ENCODE measurements around the gene PTPN18.
A peak's percentile ranks its signal among the peaks of the same experiment; 100 is the strongest.
"Not testable (repeated sequence)": the region's sequence is repeated elsewhere in the genome, so short reads cannot be mapped to it uniquely, and the experiment has no call there.

PTPN18 gene

DNA sequence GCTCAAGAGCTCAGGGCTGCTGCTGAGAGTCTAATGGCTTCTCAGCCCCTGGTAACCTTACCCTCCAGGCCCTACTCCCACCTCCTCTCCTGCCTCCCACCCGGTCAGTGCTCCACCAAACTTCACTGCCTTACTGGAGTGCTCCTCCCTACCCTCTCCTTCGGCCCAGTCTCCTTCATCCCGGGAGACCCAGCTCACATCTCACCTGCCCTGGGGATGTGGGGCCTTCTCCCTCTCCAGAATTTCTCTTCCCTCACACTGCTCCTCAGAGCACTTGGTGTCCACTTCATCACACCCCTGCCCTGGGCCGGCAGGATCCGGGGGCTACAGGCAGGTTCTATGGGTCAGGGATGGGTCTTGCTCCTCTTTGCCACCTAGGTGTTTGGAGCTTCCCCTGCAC, 21.6 kb downstream of the PTPN18 start:
- no peak for DNase-seq (ENCODE audit: low read depth, low spot score)
- H3K27ac ChIP-seq: no peak overlapping the region

DNA sequence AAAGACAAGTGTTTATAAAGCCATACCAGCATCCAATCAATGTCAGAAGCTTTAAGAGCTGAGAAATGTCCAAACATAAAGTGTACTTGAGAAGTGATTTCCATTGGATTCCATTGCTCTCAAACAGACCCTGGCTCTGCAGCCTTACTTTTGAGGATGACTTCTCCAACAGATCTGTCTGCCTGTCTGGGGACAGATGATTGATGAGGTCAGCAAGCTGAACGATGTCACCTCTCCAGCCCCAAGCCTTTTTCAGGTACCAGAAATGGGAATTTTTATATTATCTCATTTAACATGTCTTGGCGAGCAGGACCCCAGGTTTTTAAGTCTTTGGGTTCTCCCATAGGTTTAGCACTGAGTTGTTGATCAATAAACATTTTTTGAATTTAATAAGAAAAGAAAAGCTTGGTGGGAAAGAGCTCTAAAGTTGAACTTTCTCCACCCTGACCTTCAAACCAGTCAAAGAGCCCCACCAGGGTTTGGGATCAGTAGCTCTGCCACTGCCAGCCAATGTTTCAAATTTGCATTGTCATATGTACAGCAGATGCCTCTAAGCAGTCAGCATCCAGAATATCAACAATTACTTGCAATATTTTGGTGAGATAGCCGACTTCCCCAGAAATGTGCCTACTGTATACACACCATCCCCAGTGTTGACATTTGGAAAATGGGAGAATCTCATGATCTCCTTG, 22.5 kb downstream of the PTPN18 start:
- H3K27ac ChIP-seq: no peak overlapping the region
- no peak for DNase-seq (ENCODE audit: low read depth, low spot score)

DNA sequence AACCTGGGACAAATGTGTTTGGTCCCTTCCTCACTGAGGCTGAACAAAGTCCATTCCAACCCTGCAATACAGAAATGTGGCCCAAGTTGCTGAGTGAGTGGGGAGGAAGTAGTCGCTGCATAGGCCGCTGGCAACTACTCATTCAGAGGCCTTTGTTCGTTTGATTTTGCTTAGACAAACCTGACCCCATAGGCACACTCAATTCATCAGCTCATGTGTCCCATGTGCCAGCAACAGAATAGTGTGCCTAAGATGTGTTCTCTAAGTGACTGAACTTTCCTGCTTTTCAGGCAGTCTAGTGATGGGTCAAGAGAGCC, 23.0 kb downstream of the PTPN18 start:
- no peak overlapping the region for H3K27ac ChIP-seq
- no peak for DNase-seq (ENCODE audit: low read depth, low spot score)

DNA sequence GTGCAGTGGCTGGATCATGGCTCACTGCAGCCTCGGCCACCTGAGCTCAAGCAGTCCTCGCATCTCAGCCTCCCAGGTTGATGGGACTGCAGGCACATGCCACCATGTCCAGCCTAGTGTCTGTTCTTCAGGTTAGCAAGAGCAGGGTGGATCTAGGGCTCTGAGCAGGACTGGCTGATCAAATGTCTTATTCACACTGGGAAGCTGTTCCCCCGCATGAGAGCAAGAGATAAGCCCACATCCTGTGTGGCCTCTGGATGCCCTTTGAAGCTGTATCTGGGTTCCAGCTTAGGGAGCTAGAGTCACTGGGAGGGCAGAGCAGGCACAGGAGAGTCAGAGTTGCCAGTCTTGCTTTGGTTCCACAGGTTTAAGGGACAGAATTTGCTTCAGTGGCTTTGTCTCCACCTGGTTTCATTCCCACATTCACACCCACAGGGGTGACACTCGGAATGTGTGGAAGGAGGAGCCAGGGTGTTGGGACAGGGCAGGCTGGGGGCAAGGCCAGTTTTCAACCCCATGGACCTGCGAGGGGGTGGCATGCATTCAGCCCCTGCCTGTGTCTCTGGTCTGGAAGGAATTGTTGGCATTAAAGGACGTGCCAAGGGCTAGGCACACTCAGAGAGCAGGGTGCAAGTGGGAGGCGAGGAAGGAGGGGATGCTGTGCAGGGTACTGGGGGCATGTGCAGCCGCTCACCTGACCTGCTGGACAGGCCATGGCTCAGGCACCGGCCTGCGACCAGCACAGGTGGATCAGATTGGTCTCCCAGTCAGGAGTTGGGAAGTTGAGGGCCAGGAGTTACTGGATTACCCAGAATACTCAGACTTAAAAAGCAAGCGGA, 24.5 kb downstream of the PTPN18 start:
- H3K27ac ChIP-seq: no peak overlapping the region
- no peak for DNase-seq (ENCODE audit: low read depth, low spot score)

DNA sequence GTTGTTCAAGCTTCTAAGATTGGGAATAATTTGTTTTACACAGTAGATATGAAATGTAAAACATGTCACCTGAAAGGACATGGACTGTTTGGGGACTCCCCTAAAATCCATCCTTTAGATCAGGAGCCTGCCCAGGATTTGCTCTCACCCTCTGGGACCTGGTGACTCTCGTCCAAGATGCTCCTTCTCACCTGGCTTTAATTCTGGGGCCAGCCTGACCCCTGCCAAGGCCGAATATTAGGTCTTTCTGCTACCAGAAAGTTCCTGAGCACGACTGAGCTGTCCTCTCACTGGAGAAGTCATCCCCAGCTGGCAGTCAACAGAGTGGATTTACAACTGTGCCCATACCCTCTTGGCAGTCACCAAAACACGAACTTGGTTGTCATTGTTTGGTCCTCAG, 25.3 kb downstream of the PTPN18 start:
- DNase-seq (ENCODE audit: low read depth, low spot score): no peak
- H3K27ac ChIP-seq: no peak overlapping the region

DNA sequence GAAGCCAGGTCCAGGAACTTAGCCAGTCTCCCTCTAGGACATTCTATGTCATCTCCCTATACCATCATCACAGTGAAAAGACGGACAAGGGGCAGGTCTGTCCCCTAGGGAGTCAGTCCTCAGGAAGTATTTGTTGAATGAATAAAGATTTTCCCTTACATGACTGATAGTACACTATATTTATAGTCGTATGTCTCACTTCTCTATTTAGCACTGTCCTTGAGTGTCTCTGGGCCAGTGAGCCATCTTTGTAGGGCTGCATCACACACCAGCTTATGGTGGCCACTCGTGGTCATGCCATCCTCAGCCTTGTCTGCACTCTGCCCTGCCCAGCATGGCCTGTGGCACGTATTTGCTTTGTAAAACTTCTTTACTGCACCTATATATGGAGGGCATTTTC, 25.8 kb downstream of the PTPN18 start:
- no peak overlapping the region for H3K27ac ChIP-seq
- no peak for DNase-seq (ENCODE audit: low read depth, low spot score)

DNA sequence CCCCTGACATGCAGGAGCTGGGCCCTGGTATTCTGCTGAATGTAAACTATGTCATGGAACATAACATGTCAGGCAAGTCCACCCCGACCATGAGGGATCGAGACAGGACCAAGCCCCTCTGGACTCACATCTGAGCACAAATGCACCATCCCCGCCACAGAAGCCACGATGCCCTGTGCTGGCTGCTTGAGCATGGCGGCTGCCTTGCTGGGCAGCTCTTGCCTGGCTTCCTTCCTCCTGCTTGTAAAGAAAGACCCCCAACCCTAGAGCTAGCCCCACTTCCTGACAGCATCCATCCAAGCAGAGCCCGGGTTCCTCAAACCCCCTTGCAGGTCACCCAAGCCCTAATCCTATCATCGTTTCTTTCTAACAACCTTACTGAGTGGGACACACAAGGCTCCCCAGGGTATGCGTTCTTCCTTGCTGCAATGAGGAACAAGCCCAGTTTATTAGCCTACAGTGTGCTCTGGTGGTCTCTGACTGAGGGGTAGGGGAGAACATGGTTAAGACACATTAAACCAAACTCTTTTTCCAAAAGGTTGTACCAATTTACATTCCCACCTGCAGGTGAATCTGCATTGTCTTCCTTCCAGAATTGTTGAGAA, 26.6 kb downstream of the PTPN18 start:
- no peak for DNase-seq (ENCODE audit: low read depth, low spot score)
- H3K27ac ChIP-seq: no peak overlapping the region

DNA sequence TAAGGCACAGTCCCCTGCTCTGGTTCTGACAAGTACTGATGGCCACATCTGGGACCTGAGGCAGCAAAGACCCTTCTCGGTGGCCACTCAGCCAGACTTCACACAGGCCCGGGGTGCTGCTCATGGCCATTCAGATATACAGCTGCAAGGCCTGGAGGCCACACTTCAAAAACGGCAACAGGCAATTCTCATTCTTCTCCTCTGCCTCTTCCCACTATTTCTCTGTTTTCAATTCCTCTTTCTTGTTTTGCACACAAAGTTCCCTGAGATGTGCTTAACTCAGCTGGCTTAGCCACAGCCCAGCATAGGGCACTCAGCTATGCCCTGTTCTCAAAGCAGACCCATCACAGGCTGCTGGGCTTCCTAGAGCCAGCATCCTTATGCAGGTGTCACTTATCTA, 29.9 kb downstream of the PTPN18 start:
- no peak for DNase-seq (ENCODE audit: low read depth, low spot score)
- H3K27ac ChIP-seq: no peak overlapping the region

DNA sequence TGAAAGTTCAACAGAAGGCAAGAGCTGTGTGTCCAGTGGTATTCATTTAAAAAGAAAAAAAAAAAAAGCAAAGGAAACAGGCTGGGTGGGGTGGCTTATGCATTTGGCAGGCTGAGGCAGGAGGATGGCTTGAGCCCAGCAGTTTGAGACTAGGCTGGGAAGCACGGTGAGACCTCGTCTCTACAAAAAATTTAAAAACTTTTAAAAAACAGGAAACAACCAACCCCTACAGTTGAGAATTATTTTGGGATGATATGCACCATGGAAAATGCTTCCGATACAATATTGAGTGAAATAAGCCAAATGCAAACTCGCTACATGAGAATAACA, 31.2 kb downstream of the PTPN18 start:
- DNase-seq (ENCODE audit: low read depth, low spot score): no peak
- no peak overlapping the region for H3K27ac ChIP-seq

DNA sequence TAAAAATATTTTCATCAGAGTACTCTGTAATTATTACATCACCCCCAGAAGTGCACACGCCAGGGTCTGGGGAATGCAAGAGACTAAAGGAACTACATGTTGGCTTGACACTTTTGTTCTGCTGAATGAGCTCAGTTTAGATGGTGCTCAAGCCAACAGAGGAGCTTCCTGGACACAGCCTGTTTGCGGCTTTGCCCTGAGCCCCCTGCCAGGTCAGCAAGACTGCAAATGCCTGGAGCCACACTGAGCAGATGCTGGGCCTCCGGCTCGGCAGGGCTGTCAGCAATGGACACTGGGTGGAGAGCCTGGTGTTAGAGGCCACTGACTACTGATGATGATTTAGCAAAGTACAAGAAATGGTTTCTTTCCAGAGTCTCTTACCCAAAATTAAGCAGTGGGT, 31.9 kb downstream of the PTPN18 start:
- no peak overlapping the region for H3K27ac ChIP-seq
- no peak for DNase-seq (ENCODE audit: low read depth, low spot score)

DNA sequence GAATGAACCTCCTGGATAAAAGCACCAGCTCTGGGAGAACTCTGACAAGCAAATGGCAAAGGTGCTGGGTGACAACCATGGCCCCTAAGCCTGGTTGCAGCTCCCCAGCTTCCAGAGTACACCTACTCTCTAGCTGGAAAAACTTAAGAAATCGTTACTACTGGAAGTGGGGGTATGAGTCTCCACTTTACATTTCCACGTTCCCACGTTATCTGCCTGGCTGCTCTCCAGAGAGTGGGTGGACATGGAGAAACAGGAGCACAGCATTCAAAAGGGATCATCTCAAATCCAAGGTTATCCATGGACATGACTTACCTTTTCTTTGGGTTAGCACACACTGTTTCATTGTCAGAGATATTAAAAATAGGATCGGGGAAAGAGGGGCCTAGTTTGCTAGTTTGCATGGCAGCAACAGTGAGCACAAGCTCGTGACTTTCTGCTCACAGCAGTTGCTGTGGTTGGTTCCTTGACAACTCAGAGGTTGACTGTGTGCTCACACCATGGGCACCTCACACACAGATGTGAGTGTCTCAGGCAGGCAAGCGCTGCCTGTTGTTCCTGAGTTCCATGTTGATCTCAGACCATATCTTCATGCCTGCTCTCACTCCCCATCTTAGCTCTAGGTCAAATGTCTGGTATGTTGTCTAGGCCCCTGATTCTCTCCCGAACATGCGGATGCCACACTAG, 32.5 kb downstream of the PTPN18 start:
- DNase-seq (ENCODE audit: low read depth, low spot score): no peak
- H3K27ac ChIP-seq: no peak overlapping the region

DNA sequence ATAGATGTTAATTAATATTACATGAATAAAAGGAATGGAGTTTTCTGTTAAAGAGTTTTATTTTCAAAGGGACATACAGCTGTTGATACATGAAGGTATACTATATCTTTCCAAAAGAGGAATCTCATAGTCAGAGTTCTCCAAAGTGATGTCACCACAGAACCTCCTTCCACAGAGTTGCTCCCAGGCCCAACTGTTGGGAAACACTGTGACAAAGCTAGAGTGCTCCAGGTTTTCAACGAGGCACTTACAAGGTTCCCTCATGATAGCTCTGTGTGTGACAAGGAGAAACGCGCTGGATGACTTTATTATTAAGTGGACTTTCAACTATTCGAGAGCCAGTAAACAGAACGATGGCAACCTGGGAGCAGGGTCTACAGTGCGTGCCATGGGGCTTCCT, 33.5 kb downstream of the PTPN18 start:
- no peak overlapping the region for H3K27ac ChIP-seq
- no peak for DNase-seq (ENCODE audit: low read depth, low spot score)

DNA sequence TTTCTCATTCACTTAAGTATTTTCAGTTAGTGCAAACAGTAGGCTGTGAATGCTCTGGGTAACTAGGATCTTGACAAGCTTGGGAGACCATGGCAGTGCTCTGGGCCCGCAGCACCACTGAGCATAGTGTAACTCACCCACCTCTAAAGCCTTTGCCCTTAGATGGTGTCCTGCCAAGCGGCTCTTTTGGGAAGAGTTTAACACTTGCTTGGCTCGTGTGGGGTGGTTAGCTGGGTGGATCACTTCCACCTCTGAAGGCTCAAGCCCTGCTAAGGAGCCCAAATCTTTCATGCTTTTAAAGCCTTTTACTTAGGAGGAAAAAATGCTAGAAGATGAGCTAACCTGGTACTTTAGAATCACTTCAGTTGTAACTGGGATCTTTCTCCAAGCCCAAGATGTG, 33.9 kb downstream of the PTPN18 start:
- DNase-seq (ENCODE audit: low read depth, low spot score): no peak
- no peak overlapping the region for H3K27ac ChIP-seq

DNA sequence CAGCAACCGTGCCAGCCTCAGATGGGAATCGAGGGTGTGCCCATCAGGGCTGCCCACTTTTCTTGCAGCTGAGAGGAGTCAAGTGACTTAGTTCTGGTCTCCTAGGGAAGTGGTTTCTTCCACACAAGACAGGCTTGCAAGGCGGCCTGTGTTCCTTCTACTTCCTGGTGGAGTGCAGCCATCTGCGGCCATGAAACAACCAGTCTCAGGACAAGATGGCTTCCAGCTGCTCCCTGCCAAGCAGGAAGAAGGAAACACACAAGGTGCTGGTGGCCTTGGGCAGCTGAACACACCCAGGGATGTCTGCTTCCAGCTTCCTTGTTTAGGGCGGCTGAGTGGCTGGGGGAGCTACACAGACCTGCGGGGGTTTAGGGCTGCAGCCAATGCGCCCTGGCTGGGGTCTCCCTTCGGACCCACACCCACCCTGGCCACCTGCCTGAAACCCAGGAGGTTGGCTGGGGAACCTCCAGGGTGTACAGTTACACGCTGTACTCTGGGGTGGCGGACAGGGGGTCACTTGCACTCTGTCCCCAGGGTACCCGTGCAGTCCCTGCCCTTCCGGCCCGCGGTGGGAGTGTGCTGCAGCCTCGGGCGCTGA, 34.7 kb downstream of the PTPN18 start:
- H3K27ac ChIP-seq: peak overlapping the region; percentile 68
- peak; percentile 27 for DNase-seq (ENCODE audit: low read depth, low spot score)

DNA sequence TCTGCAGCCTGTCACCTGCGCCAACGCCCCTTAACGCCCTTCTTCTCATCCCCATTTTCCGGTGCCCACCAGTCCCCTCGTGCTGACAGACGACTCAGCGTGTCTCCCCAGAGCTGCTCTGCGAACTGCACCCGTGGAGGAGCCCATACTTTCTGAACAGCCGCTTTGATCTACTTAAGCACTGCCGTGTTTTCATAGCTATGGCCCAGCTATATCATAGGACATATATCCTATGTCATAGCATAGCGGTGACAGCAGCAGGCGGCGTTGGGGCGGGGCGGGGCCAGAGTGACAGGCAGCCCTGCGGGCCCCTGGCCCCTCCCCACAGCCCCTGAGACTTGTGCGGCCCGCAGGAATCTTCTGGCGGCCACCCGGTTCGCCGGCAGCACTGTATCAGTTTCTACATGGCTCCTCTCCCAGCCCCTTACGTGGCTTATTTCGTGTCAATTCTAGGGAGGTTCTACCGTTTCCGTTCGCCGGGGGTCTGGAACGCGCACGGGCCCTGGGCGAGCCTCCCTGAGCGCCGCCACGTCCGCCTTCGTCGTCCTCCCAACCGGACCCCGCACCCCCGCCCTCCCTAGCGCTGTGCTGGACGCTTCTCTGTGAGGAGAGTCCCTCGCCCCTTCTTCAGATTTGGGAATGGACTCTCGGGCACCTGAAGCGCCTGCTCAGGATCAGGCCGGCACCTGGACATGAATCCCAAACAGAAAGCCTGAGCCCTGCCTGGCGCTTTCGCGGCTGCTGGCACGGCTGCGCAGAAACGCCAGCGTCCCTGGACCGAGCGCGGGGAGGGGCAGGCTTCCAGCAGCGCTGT, 35.4 kb downstream of the PTPN18 start:
- no peak for DNase-seq (ENCODE audit: low read depth, low spot score)
- H3K27ac ChIP-seq: peak overlapping the region; percentile 68

DNA sequence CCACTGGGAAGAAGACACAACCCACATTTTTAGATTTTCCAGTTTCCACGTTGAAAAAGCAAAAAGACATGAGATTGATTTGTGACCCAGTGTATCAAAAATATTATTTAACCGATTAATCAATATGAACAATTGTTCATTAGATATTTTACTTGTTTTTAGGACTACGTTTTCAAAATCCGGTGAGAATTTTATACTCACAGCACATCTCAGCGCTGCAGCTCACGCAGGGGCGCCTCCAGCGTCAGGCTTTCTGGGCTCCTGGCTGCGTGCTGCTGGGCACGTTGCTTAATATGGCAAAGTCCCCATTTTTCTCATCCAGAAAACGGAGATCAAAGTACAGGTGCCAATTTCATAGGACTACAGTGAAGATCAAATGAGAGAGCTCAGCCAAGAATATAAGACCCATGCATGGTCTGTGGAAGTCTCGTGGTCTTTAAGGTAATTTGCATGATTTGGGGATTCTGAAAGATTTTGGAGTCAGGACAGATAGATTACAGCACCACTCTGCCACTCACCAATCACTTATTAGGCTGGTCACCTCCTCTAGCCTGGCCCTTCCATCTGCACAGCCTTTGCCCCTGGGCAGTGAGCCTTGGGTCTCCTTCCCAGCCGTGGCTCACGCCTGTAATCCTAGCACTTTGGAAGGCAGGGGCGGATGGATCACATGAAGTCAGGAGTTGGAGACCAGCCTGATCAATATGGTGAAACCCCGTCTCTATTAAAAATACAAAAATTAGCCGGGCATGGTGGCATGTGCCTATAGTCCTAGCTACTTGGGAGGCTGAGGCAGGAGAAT, 36.2 kb downstream of the PTPN18 start:
- DNase-seq (ENCODE audit: low read depth, low spot score): no peak
- H3K27ac ChIP-seq: peak overlapping the region; percentile 68

DNA sequence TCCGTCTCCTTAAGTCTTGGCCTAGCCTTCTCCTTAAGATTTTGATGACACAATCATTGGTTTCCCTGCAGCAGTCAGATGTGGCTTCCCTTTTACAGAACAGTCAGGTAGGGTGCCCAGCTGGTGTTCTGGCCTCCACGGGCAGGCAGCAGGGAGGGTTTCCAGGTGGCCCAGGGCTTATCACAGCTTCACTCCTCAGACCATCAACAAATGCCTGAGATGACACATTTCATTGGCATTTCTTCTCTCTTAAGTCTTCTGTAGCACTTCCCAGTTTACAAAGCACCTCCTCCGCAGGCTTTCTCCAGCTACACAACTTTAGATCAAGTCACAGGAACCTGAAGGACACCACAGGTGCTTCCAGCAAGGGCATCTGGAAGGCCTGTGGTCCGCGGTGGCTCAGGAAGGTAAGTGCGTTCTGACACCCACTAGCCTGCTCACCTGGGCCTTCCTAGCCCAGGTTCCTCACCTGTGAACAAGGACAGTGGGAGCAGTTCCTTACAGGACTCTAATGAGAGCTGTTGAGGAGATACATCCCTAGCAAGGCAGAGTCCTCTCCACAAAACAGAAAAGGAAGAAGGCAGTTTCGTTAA, 37.6 kb downstream of the PTPN18 start:
- no peak for DNase-seq (ENCODE audit: low read depth, low spot score)
- H3K27ac ChIP-seq: no peak overlapping the region

DNA sequence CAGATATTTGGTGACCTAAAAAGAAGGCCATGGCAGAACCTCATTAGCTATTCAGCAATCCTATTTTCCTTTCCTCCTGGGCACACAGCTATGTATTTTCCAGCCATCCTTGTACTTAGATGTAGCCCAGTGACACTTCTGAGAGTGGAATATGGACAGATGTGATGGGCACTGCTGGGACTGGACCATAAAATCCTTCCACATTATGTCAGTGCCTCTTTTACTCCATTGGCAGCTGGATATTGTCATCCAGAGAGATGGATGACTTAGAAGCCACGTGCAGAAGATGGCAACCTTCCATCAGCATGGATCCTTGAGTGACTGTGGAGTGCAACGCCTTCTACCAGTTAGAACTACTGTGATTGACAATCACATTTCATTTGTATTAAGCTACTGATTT, 50.4 kb downstream of the PTPN18 start:
- DNase-seq (ENCODE audit: low read depth, low spot score): not testable (repeated sequence)

DNA sequence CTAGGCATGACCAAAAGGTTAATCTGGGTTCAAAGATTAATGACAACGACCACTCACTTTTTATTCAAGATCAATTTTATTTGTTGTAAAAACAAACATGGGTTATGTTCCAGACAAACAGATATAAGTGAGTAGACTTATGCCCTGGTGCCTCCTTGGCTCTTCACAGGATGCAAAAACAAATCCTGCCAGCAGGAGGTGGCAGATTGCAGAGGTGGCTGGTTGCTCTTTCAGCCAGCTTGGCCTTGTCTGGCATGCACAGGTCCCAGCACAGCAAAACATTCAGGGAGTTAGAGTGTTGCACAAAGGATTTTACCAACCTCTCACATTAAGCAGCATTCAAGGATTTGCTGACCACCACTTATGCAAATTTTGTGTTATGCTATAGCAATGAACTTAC, 60.8 kb downstream of the PTPN18 start:
- DNase-seq (ENCODE audit: low read depth, low spot score); H3K27ac ChIP-seq: not testable (repeated sequence)

More for the DNA sequence above, 50.4 kb downstream of the PTPN18 start:
- not testable (repeated sequence) for H3K27ac ChIP-seq

Data from epithelial cell of prostate (primary cell).